IMR-90 (cell line): ENCODE measurements around the gene ETF1. TPM values are rescaled to one million over a fixed set of nuclear protein-coding genes. Genes with fewer than 3 reads are reported as not detected.

Source experiments
- ATAC-seq: fragments of 200-7000 bp; cut with Tn5 transposase; 2 replicates; pipeline ENCODE4 v1.9.1; 2020; ENCODE audit warnings: low read depth, mild to moderate bottlenecking, moderate library complexity
- BruUV-seq: library from RNA; stranded (reverse); fragments of 400-500 nt; replicated peaks from 2 replicates; lab custom pipeline; 2021; lab: Mats Ljungman, UMichigan
- CTCF ChIA-PET: fragments of 300-600 bp; formaldehyde crosslinking; extraction: SDS; loops from one replicate; lab custom pipeline; 2021; ENCODE audit warnings: antibody characterized with exemption; lab: Yijun Ruan, JAX
- POLR2A ChIA-PET: fragments of 300-600 bp; sonication (Branson Sonifier 250); formaldehyde crosslinking; loops from one replicate; lab custom pipeline; 2022; ENCODE audit warnings: antibody characterized with exemption; ENCODE audit not compliant: unreplicated experiment; lab: Charles Lee
- DNase-seq: peaks from one replicate; pipeline ENCODE4 v3.0.0; 2013
- H2AFZ ChIP-seq: replicated peaks from 2 replicates; pipeline ENCODE3; 2013; ENCODE audit warnings: low read length, mild to moderate bottlenecking; ENCODE audit not compliant: poor library complexity
- H2AK5ac ChIP-seq: 2 replicates; pipeline ENCODE4 v1.6.1; 2013; ENCODE audit warnings: low read depth, low read length, inconsistent platforms
- H2AK9ac ChIP-seq: replicated peaks from 2 replicates; pipeline ENCODE3; 2013; ENCODE audit warnings: mild to moderate bottlenecking, low read depth, low read length, moderate library complexity; ENCODE audit not compliant: poor library complexity
- H2BK120ac ChIP-seq: 2 replicates; pipeline ENCODE4 v1.6.1; 2013; ENCODE audit warnings: low read depth, low read length, inconsistent platforms
- H2BK15ac ChIP-seq: 3 replicates; pipeline ENCODE4 v1.6.1; 2013; ENCODE audit warnings: low read depth, low read length, inconsistent platforms
- H2BK20ac ChIP-seq: 2 replicates; pipeline ENCODE4 v1.6.1; 2013; ENCODE audit warnings: low read depth, mild to moderate bottlenecking, inconsistent platforms, low read length, moderate library complexity
- H2BK5ac ChIP-seq: 2 replicates; pipeline ENCODE4 v1.6.1; 2013; ENCODE audit warnings: mild to moderate bottlenecking, low read depth, low read length, inconsistent platforms; ENCODE audit not compliant: poor library complexity, severe bottlenecking
- H3K14ac ChIP-seq: replicated peaks from 2 replicates; pipeline ENCODE4 v1.6.1; 2013; ENCODE audit warnings: low read depth, low read length, inconsistent platforms
- H3K18ac ChIP-seq: 2 replicates; pipeline ENCODE4 v1.6.1; 2013; ENCODE audit warnings: low read depth, low read length, control low read depth
- H3K23ac ChIP-seq: 2 replicates; pipeline ENCODE4 v1.6.1; 2013; ENCODE audit warnings: low read depth, low read length, inconsistent platforms
- H3K27ac ChIP-seq: 2 replicates; pipeline ENCODE4 v1.5.1; 2013; ENCODE audit warnings: mild to moderate bottlenecking, control low read depth, low read length; ENCODE audit not compliant: insufficient read depth
- H3K27me3 ChIP-seq: 2 replicates; pipeline ENCODE4 v1.6.1; 2013; ENCODE audit warnings: low read length; ENCODE audit not compliant: control insufficient read depth, insufficient read depth
- H3K36me3 ChIP-seq: 2 replicates; pipeline ENCODE4 v1.6.1; 2013; ENCODE audit warnings: low read length, mixed read lengths; ENCODE audit not compliant: control insufficient read depth, insufficient read depth
- H3K4ac ChIP-seq: 2 replicates; pipeline ENCODE4 v1.6.1; 2013; ENCODE audit warnings: low read depth, low read length, inconsistent platforms
- H3K4me1 ChIP-seq: 2 replicates; pipeline ENCODE4 v1.6.1; 2013; ENCODE audit warnings: low read length, mixed read lengths; ENCODE audit not compliant: control insufficient read depth, insufficient read depth
- H3K4me2 ChIP-seq: 2 replicates; pipeline ENCODE4 v1.6.1; 2013; ENCODE audit warnings: low read depth, mild to moderate bottlenecking, control low read depth, low read length, moderate library complexity
- H3K4me3 ChIP-seq: 2 replicates; pipeline ENCODE4 v1.5.1; 2013; ENCODE audit warnings: low read depth, mild to moderate bottlenecking, control low read depth, low read length, moderate library complexity; ENCODE audit not compliant: insufficient read depth
- H3K56ac ChIP-seq: 2 replicates; pipeline ENCODE4 v1.6.1; 2013; ENCODE audit warnings: low read length, inconsistent platforms; ENCODE audit not compliant: insufficient read depth; ENCODE audit errors: extremely low read depth
- H3K79me1 ChIP-seq, 2 experiments: 2 replicates each; pipeline ENCODE4 v1.6.1; 2013; ENCODE audit warnings: low read length in 2 of 2, inconsistent platforms in 1 of 2, low read depth in 1 of 2
- H3K9ac ChIP-seq: 2 replicates; pipeline ENCODE4 v1.6.1; 2013; ENCODE audit warnings: low read depth, low read length, control low read depth
- H3K9me1 ChIP-seq: 2 replicates; pipeline ENCODE4 v1.6.1; 2013; ENCODE audit warnings: low read length, inconsistent platforms; ENCODE audit not compliant: insufficient read depth
- H3K9me3 ChIP-seq: 2 replicates; pipeline ENCODE4 v1.6.1; 2013; ENCODE audit warnings: low read length; ENCODE audit not compliant: control insufficient read depth, insufficient read depth
- H4K20me1 ChIP-seq: 2 replicates; pipeline ENCODE4 v1.6.1; 2013; ENCODE audit warnings: low read length, inconsistent platforms; ENCODE audit not compliant: insufficient read depth
- H4K5ac ChIP-seq: 2 replicates; pipeline ENCODE4 v1.6.1; 2013; ENCODE audit warnings: mild to moderate bottlenecking, low read depth, low read length, control low read depth
- H4K8ac ChIP-seq, 2 experiments: 2 replicates each; pipeline ENCODE4 v1.6.1; 2013; ENCODE audit warnings: low read depth in 2 of 2, low read length in 2 of 2, control low read depth in 1 of 2, inconsistent platforms in 1 of 2
- H4K91ac ChIP-seq: 2 replicates; pipeline ENCODE4 v1.6.1; 2013; ENCODE audit warnings: low read depth, low read length, inconsistent platforms; ENCODE audit not compliant: insufficient read depth
- BHLHE40 ChIP-seq: fragments of 150-350 bp; IDR thresholded peaks from 2 replicates; pipeline ENCODE4 v1.6.1; 2016; ENCODE audit warnings: mild to moderate bottlenecking, low read depth, low read length
- CEBPB ChIP-seq: IDR thresholded peaks from 2 replicates; pipeline ENCODE4 v1.6.1; 2012; ENCODE audit warnings: low read depth, low read length, improper control_type of control experiment
- CHD1 ChIP-seq: IDR thresholded peaks from 2 replicates; pipeline ENCODE4 v1.6.1; 2012; ENCODE audit warnings: low read depth, low read length, improper control_type of control experiment
- CTCF ChIP-seq: conservative IDR thresholded peaks from 2 replicates; pipeline ENCODE4 v1.5.1; 2012; ENCODE audit warnings: mild to moderate bottlenecking, low read depth, low read length, improper control_type of control experiment
- FOS ChIP-seq: fragments of 150-350 bp; IDR thresholded peaks from 2 replicates; pipeline ENCODE4 v1.6.1; 2016; ENCODE audit warnings: low read depth, low read length
- MAFK ChIP-seq: IDR thresholded peaks from 2 replicates; pipeline ENCODE4 v1.6.1; 2012; ENCODE audit warnings: low read depth, low read length, improper control_type of control experiment
- MAZ ChIP-seq: IDR thresholded peaks from 2 replicates; pipeline ENCODE4 v1.6.1; 2012; ENCODE audit warnings: low read depth, mild to moderate bottlenecking, low read length, improper control_type of control experiment, moderate library complexity, borderline replicate concordance
- MXI1 ChIP-seq: IDR thresholded peaks from 2 replicates; pipeline ENCODE4 v1.6.1; 2012; ENCODE audit warnings: low read depth, mild to moderate bottlenecking, low read length, moderate library complexity, borderline replicate concordance
- NFE2L2 ChIP-seq: fragments of 150-350 bp; IDR thresholded peaks from 2 replicates; pipeline ENCODE4 v1.6.1; 2016; ENCODE audit warnings: low read depth, mild to moderate bottlenecking, low read length
- POLR2A ChIP-seq: IDR thresholded peaks from 2 replicates; pipeline ENCODE4 v1.6.1; 2012; ENCODE audit warnings: mild to moderate bottlenecking, low read depth, low read length
- RAD21 ChIP-seq: IDR thresholded peaks from 2 replicates; pipeline ENCODE4 v1.6.1; 2012; ENCODE audit warnings: low read length, improper control_type of control experiment
- RCOR1 ChIP-seq: IDR thresholded peaks from 2 replicates; pipeline ENCODE4 v1.6.1; 2012; ENCODE audit warnings: mild to moderate bottlenecking, low read length, improper control_type of control experiment; ENCODE audit not compliant: insufficient replicate concordance
- RFX5 ChIP-seq: IDR thresholded peaks from 2 replicates; pipeline ENCODE4 v1.8.0; 2012; ENCODE audit warnings: low read depth, mild to moderate bottlenecking, low read length, moderate library complexity
- SMC3 ChIP-seq: fragments of 150-350 bp; IDR thresholded peaks from 2 replicates; pipeline ENCODE4 v1.6.1; 2016; ENCODE audit warnings: low read depth, mild to moderate bottlenecking, antibody characterized with exemption, low read length, moderate library complexity
- dilution Hi-C: fragments of 300-500 bp; cut with HindIII; formaldehyde crosslinking; loops from one replicate; pipeline ENCODE4 v1.14.3; 2018; ENCODE audit warnings: low sequenced_read_pairs; ENCODE audit not compliant: unreplicated experiment
- in situ Hi-C: fragments of 300-500 bp; cut with MboI; formaldehyde crosslinking; loops from 3 replicates; pipeline ENCODE4 v1.14.3; 2019; ENCODE audit warnings: low sequenced_read_pairs, inconsistent platforms, mixed read lengths
- intact Hi-C: fragments of 100-400 bp; cut with micrococcal nuclease; formaldehyde crosslinking; loops from 2 replicates; pipeline ENCODE4 v1.10.0; 2022
- polyA plus RNA-seq, 3 experiments: library from polyadenylated mRNA; depleted of rRNA; stranded (reverse); fragments of >200 nt; gene quantifications; 2 replicates each; pipeline ENCODE4 v1.2.3, GENCODE V29; 2012; ENCODE audit warnings: low replicate concordance in 1 of 3
- total RNA-seq: library from RNA; depleted of rRNA; stranded (reverse); fragments of >200 nt; gene quantifications from 2 replicates; pipeline ENCODE4 v1.2.3, GENCODE V29; 2012
- TF ChIP-seq, protein P1 (sequence below): fragments of 150-350 bp; IDR thresholded peaks from 2 replicates; pipeline ENCODE4 v1.6.1; 2016; ENCODE audit warnings: low read depth, mild to moderate bottlenecking, low read length, moderate library complexity, borderline replicate concordance
- TF ChIP-seq, protein P2 (sequence below): fragments of 150-350 bp; IDR thresholded peaks from 2 replicates; pipeline ENCODE4 v1.6.1; 2017; ENCODE audit warnings: mild to moderate bottlenecking, antibody characterized with exemption, low read length, low read depth

ETF1 gene
- total and polyA plus RNA-seq, 2 of the 4 experiments (the other 2 are of a cell fraction), result 53.2 to 126 TPM

DNA sequence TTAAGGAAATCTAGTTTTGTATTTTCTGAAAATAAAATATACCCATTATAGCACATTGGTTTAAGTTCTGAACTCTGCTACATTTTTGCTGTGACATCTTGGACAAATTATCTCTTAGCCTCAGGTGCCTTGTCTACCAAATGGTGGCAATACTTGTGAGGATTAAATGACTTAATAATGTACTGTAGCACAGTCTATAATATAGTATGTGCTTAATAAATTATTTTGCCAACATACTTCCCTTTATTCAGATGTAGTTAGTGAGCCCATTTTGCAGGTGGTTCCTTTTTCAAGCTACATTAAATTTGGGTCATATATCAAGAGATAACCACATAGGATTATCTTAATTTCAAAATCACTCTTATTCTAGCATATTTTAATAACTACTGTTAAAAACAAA, 3.2 kb downstream of the ETF1 start:
- H3K4me1 ChIP-seq, result peaks cover 2% of the 10 kb centered on the region
- TF ChIP-seq BHLHE40, result no peak
- no peak for TF ChIP-seq SMC3
- TF ChIP-seq, protein P1, sequence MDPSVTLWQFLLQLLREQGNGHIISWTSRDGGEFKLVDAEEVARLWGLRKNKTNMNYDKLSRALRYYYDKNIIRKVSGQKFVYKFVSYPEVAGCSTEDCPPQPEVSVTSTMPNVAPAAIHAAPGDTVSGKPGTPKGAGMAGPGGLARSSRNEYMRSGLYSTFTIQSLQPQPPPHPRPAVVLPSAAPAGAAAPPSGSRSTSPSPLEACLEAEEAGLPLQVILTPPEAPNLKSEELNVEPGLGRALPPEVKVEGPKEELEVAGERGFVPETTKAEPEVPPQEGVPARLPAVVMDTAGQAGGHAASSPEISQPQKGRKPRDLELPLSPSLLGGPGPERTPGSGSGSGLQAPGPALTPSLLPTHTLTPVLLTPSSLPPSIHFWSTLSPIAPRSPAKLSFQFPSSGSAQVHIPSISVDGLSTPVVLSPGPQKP, result no peak
- TF ChIP-seq MXI1, result no peak
- no peak for TF ChIP-seq RAD21
- TF ChIP-seq MAZ, result no peak
- no peak for TF ChIP-seq RCOR1
- TF ChIP-seq CEBPB, result no peak
- TF ChIP-seq, protein P2, sequence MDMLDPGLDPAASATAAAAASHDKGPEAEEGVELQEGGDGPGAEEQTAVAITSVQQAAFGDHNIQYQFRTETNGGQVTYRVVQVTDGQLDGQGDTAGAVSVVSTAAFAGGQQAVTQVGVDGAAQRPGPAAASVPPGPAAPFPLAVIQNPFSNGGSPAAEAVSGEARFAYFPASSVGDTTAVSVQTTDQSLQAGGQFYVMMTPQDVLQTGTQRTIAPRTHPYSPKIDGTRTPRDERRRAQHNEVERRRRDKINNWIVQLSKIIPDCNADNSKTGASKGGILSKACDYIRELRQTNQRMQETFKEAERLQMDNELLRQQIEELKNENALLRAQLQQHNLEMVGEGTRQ, result no peak
- no peak for TF ChIP-seq POLR2A
- TF ChIP-seq NFE2L2, result no peak
- no peak for TF ChIP-seq RFX5
- TF ChIP-seq FOS, result no peak
- TF ChIP-seq MAFK, result no peak
- no peak for TF ChIP-seq CHD1
- no peak for TF ChIP-seq CTCF
- H2AFZ ChIP-seq, result no peak overlapping the region
- H3K9ac ChIP-seq, result no peak overlapping the region
- no peak overlapping the region for H4K8ac ChIP-seq
- H3K4me2 ChIP-seq, result no peak overlapping the region
- ATAC-seq, result no peak
- no peak overlapping the region for H3K4me3 ChIP-seq
- H2BK20ac ChIP-seq, result no peak overlapping the region
- H3K27ac ChIP-seq, result no peak overlapping the region
- no TSS peak for BruUV-seq
- H2BK5ac ChIP-seq, result no peak overlapping the region
- no peak overlapping the region for H3K23ac ChIP-seq
- in situ Hi-C loops (no loop called here), dilution Hi-C loops (no loop called here), intact Hi-C loops (no loop called here)
- no peak for DNase-seq
- H4K5ac ChIP-seq, result no peak overlapping the region
- H3K36me3 ChIP-seq, result no peaks in the 10 kb centered on the region; the same call in 1 of the 2 replicates
- CTCF ChIA-PET, result no interaction called here
- no peaks in the 10 kb centered on the region for H3K9me3 ChIP-seq
- no peak overlapping the region for H3K14ac ChIP-seq
- no peak overlapping the region for H2BK120ac ChIP-seq
- no peak overlapping the region for H4K91ac ChIP-seq
- H3K27me3 ChIP-seq, result no peaks in the 10 kb centered on the region
- peaks cover 3% of the 10 kb centered on the region; the same call in 1 of the 2 replicates for H3K9me1 ChIP-seq
- H2AK9ac ChIP-seq, result no peak overlapping the region
- H2BK15ac ChIP-seq, result no peak overlapping the region
- no peak overlapping the region for H3K56ac ChIP-seq
- H3K4ac ChIP-seq, result no peak overlapping the region
- no peak overlapping the region for H3K18ac ChIP-seq
- no peak overlapping the region for H2AK5ac ChIP-seq
- POLR2A ChIA-PET, result no interaction called here
- peaks cover 9 to 34% of the 10 kb centered on the region in 2 experiments; a peak in 3 of 4 replicates for H3K79me1 ChIP-seq
- H4K20me1 ChIP-seq, result peaks cover 61% of the 10 kb centered on the region
